Measurements from ENCODE around the gene POLR2E. TPM values are rescaled to one million over a fixed set of nuclear protein-coding genes. Genes with fewer than 3 reads are reported as not detected.

POLR2E gene
- total and polyA plus RNA-seq, 2 of the 8 experiments (the other 6 are each of a cell fraction or from before 2014, with no cell fraction given) = 281 to 381 TPM

DNA sequence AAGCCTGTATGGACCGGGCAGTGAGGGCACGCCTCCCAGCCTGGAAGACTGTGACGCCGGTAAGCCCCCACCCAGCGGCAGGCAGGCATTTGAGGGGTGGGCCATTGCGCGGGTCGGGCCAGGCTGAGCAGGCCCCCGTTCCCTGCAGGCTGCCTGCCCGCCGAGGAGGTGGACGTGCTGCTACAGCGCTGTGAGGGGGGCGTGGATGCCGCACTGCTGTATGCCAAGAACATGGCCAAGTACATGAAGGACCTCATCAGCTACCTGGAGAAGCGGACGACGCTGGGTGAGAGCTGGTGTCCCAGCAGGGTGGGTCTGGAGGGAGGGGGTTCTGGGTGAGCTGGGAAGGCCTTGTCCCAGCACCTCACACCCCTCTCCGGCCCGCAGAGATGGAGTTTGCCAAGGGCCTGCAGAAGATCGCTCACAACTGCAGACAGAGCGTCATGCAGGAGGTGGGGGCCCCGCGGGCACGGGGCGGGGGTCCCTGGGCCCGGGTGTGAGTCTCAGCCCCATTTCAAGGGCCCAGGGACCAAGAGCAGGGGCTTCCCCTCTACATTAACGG lies 21.1 kb downstream of the POLR2E start:
- H4K20me1 ChIP-seq (replicated peaks in 1 of 2; ENCODE audit: control insufficient read depth in 1 of 2, insufficient read depth in 2 of 2, low read length in 2 of 2) = peaks cover 1 to 11% of the 10 kb centered on the region in 2 experiments
- H4K8ac ChIP-seq (ENCODE audit: extremely low read depth, insufficient read depth, low read length) = no peak overlapping the region
- no peaks in the 10 kb centered on the region for H3K9me3 ChIP-seq (ENCODE audit: insufficient read depth in 2 of 2, low read depth in 1 of 2, low read length in 1 of 2)
- CTCF ChIA-PET (ENCODE audit: partially characterized antibody) = interaction anchor here (1.4 kb wide), 1 partner anchor 149 kb away, joined by 4 read pairs; no protein-coding TSS in a partner anchor
- no peak overlapping the region for H2BK15ac ChIP-seq (ENCODE audit: low read length)
- H2BK120ac ChIP-seq (replicated peaks; ENCODE audit: low read depth, low read length) = no peak overlapping the region
- TF ChIP-seq CTBP2 (IDR thresholded peaks at IDR 0.05; ENCODE audit: borderline replicate concordance, insufficient read depth, insufficient read length, low read length) = no peak
- TF ChIP-seq BRCA1 (IDR thresholded peaks at IDR 0.05; ENCODE audit: low read depth, low read length) = no peak
- TF ChIP-seq HDAC2 (IDR thresholded peaks at IDR 0.05; ENCODE audit: borderline replicate concordance in 1 of 2, low read depth in 2 of 2, low read length in 2 of 2) = no peak
- TF ChIP-seq SIRT6 (IDR thresholded peaks at IDR 0.05; ENCODE audit: low read length) = no peak
- TF ChIP-seq FOSL1 (IDR thresholded peaks at IDR 0.05; ENCODE audit: insufficient read depth, low read depth, low read length) = no peak
- no peak for TF ChIP-seq SIN3A (conservative IDR thresholded peaks at IDR 0.05 in 1 of 2, IDR thresholded peaks at IDR 0.05 in 1 of 2; ENCODE audit: low read depth in 1 of 2, low read length in 2 of 2)
- TF ChIP-seq, protein P1, sequence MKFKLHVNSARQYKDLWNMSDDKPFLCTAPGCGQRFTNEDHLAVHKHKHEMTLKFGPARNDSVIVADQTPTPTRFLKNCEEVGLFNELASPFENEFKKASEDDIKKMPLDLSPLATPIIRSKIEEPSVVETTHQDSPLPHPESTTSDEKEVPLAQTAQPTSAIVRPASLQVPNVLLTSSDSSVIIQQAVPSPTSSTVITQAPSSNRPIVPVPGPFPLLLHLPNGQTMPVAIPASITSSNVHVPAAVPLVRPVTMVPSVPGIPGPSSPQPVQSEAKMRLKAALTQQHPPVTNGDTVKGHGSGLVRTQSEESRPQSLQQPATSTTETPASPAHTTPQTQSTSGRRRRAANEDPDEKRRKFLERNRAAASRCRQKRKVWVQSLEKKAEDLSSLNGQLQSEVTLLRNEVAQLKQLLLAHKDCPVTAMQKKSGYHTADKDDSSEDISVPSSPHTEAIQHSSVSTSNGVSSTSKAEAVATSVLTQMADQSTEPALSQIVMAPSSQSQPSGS (IDR thresholded peaks at IDR 0.05; ENCODE audit: low read length) = no peak
- peaks cover 0 to 4% (median 1%) of the 10 kb centered on the region in 4 experiments; a peak in 2 of 7 replicates for H3K4me1 ChIP-seq (replicated peaks in 1 of 4; ENCODE audit: control insufficient read depth in 3 of 4, insufficient read depth in 4 of 4, low read length in 3 of 4)
- DNase-seq (ENCODE audit: low read depth in 1 of 2, low spot score in 2 of 2) = no peak
- 95% methylated on average over 14 of the region's 28 CpGs; no CpG with 5 or more reads in 1 of the 2 experiments for WGBS, 2 experiments (ENCODE audit: extremely low coverage in 1 of 2, insufficient coverage in 1 of 2, insufficient read length in 1 of 2, insufficient replicate concordance in 2 of 2, low coverage in 1 of 2, low lambda C conversion rate in 2 of 2, missing lambda C conversion rate in 1 of 2)
- H3K4me3 ChIP-seq (ENCODE audit: extremely low read depth in 1 of 4, insufficient read depth in 2 of 4, low read depth in 3 of 4, low read length in 4 of 4) = no peak overlapping the region
- no peak overlapping the region for H2BK12ac ChIP-seq (ENCODE audit: low read depth, low read length)
- no peak overlapping the region for H3K4me2 ChIP-seq (ENCODE audit: insufficient read depth in 1 of 2, low read depth in 2 of 2, low read length in 2 of 2)
- no peak overlapping the region for H2AK5ac ChIP-seq (ENCODE audit: low read depth, low read length)
- POLR2A ChIA-PET (ENCODE audit: partially characterized antibody) = interaction anchor here (0.6 to 7.1 kb wide), 5 partner anchors 7 to 34 kb away, joined by 3 to 52 read pairs (median 24); partner anchors contain the start of gene ABCA7
- no peak overlapping the region for H3K56ac ChIP-seq (replicated peaks; ENCODE audit: insufficient read length, low read depth, low read length)
- H2BK5ac ChIP-seq (ENCODE audit: low read depth, low read length) = no peak overlapping the region
- H3K18ac ChIP-seq (ENCODE audit: extremely low read depth, low read length) = no peak overlapping the region
- H3K14ac ChIP-seq (ENCODE audit: insufficient read length) = no peak overlapping the region
- peaks cover 5% of the 10 kb centered on the region for H3K79me1 ChIP-seq (ENCODE audit: low read depth, low read length)
- H3K27me3 ChIP-seq (replicated peaks in 1 of 4; ENCODE audit: control insufficient read depth in 3 of 4, extremely low read depth in 1 of 4, insufficient read depth in 3 of 4, low read length in 3 of 4) = peaks cover 0 to 4% (median 2%) of the 10 kb centered on the region in 4 experiments; a peak in 2 of 7 replicates
- peaks cover 0 to 23% (median 3%) of the 10 kb centered on the region in 4 experiments; a peak in 2 of 8 replicates for H3K36me3 ChIP-seq (ENCODE audit: control insufficient read depth in 2 of 4, insufficient read depth in 4 of 4, low read length in 3 of 4)
- no peak overlapping the region for H2AFZ ChIP-seq (ENCODE audit: low read length)
- H3K79me2 ChIP-seq (ENCODE audit: control insufficient read depth in 1 of 2, insufficient read depth in 2 of 2, low read length in 2 of 2) = no peaks in the 10 kb centered on the region
- H3K4ac ChIP-seq (replicated peaks; ENCODE audit: insufficient read length, low read depth, low read length) = no peak overlapping the region
- H3K27ac ChIP-seq (ENCODE audit: low read depth, low read length) = no peak overlapping the region
- FAIRE-seq = no peak
- no peak overlapping the region for H3K23ac ChIP-seq (ENCODE audit: insufficient read length)
- no peak overlapping the region for H4K91ac ChIP-seq (replicated peaks; ENCODE audit: insufficient read length, low read length)
- no peak overlapping the region for H3K9ac ChIP-seq (replicated peaks in 1 of 4; ENCODE audit: extremely low read depth in 1 of 4, low read depth in 3 of 4, low read length in 3 of 4)
- H4K5ac ChIP-seq (ENCODE audit: insufficient read length, low read depth, low read length) = no peak overlapping the region
- peaks cover 3% of the 10 kb centered on the region; the same call in 1 of the 2 replicates for H3K23me2 ChIP-seq (ENCODE audit: low read depth, low read length)
- H2BK20ac ChIP-seq (ENCODE audit: low read length) = no peak overlapping the region
